ENCODE results near the gene INPP4A. TPM values are rescaled to one million over a fixed set of nuclear protein-coding genes. Genes with fewer than 3 reads are reported as not detected.

The INPP4A gene
- total RNA-seq, 4 donors from 2014 or later = 22.8 to 35.8 (median 25.4) TPM

- Histone ChIP-seq H3K27me3 (no peaks in the 10 kb centered on the region), H3K4me1 (no peaks in the 10 kb centered on the region), H3K36me3 (peaks cover 0 to 4% (median 0%) of the 10 kb centered on the region in 4 donors), H3K27ac (no peak overlapping the region), H3K4me3 (no peak overlapping the region), H3K9me3 (no peaks in the 10 kb centered on the region)
- no peak for TF ChIP-seq POLR2A (IDR thresholded peaks at IDR 0.05)
- TF ChIP-seq POLR2AphosphoS5 (IDR thresholded peaks at IDR 0.05) = no peak
- no peak for TF ChIP-seq EP300 (IDR thresholded peaks at IDR 0.05; ENCODE audit: low read depth)
- no peak for TF ChIP-seq CTCF (IDR thresholded peaks at IDR 0.05)
- 78 to 86% methylated on average over 3 to 5 of the region's 5 CpGs for WGBS, 2 donors (ENCODE audit: low coverage in 1 of 2)
- intact Hi-C loops (cut with DNase I; ENCODE audit: low total_unique reads) = no loop called here
- in situ Hi-C loops (cut with MboI; ENCODE audit: low pct_ligation_motif_present in 1 of 4, low pct_unique_long_range_greater_than_20kb in 1 of 4, low sequenced_read_pairs in 3 of 4) = loop anchor here in 1 of 4 donors (25.0 kb wide), 1 partner anchor 160 kb away; no protein-coding TSS in a partner anchor
- DNase-seq = no peak
These were observed 127.6 kb downstream of the INPP4A start for GRCh38 chr2:98572211-98572610.

- 65 to 90% methylated on average over 2 to 15 of the region's 15 CpGs for WGBS, 2 donors (ENCODE audit: low coverage in 1 of 2)
- TF ChIP-seq CTCF (IDR thresholded peaks at IDR 0.05) = no peak
- no peak for TF ChIP-seq EP300 (IDR thresholded peaks at IDR 0.05; ENCODE audit: low read depth)
- TF ChIP-seq POLR2AphosphoS5 (IDR thresholded peaks at IDR 0.05) = no peak
- TF ChIP-seq POLR2A (IDR thresholded peaks at IDR 0.05) = no peak
- DNase-seq = no peak
- Histone ChIP-seq H3K27me3 (no peaks in the 10 kb centered on the region), H3K27ac (no peak overlapping the region), H3K9me3 (no peaks in the 10 kb centered on the region), H3K4me1 (no peaks in the 10 kb centered on the region), H3K36me3 (peaks cover 0 to 4% (median 0%) of the 10 kb centered on the region in 4 donors), H3K4me3 (no peak overlapping the region)
- in situ Hi-C loops (cut with MboI; ENCODE audit: low pct_ligation_motif_present in 1 of 4, low pct_unique_long_range_greater_than_20kb in 1 of 4, low sequenced_read_pairs in 3 of 4) (loop anchor here in 1 of 4 donors (25.0 kb wide), 1 partner anchor 160 kb away; no protein-coding TSS in a partner anchor), intact Hi-C loops (cut with DNase I; ENCODE audit: low total_unique reads) (no loop called here)
These were observed 128.0 kb downstream of the INPP4A start for GRCh38 chr2:98572676-98573075.

GRCh38 chr2:98573426-98573825 lies 128.8 kb downstream of the INPP4A start:
- H3K27me3 ChIP-seq = no peaks in the 10 kb centered on the region
- WGBS, 2 donors (ENCODE audit: low coverage in 1 of 2) = 96% methylated on average over 13 of the region's 13 CpGs; no CpG with 5 or more reads in 1 of the 2 donors
- no peak overlapping the region for H3K4me3 ChIP-seq
- TF ChIP-seq EP300 (IDR thresholded peaks at IDR 0.05; ENCODE audit: low read depth) (no peak), CTCF (IDR thresholded peaks at IDR 0.05) (no peak), POLR2A (IDR thresholded peaks at IDR 0.05) (no peak)
- no peaks in the 10 kb centered on the region for H3K4me1 ChIP-seq
- in situ Hi-C loops (cut with MboI; ENCODE audit: low pct_ligation_motif_present in 1 of 4, low pct_unique_long_range_greater_than_20kb in 1 of 4, low sequenced_read_pairs in 3 of 4) (loop anchor here in 1 of 4 donors (25.0 kb wide), 1 partner anchor 161 kb away; no protein-coding TSS in a partner anchor), intact Hi-C loops (cut with DNase I; ENCODE audit: low total_unique reads) (no loop called here)
- DNase-seq = no peak
- H3K27ac ChIP-seq = no peak overlapping the region
- peaks cover 0 to 9% (median 0%) of the 10 kb centered on the region in 4 donors for H3K36me3 ChIP-seq
- no peaks in the 10 kb centered on the region for H3K9me3 ChIP-seq

GRCh38 chr2:98576666-98577312 lies 132.1 kb downstream of the INPP4A start:
- 96 to 100% methylated on average over 1 to 22 of the region's 22 CpGs for WGBS, 2 donors (ENCODE audit: low coverage in 1 of 2)
- H3K4me1 ChIP-seq = no peaks in the 10 kb centered on the region
- TF ChIP-seq EP300 (IDR thresholded peaks at IDR 0.05; ENCODE audit: low read depth) (no peak), POLR2A (IDR thresholded peaks at IDR 0.05) (no peak), POLR2AphosphoS5 (IDR thresholded peaks at IDR 0.05) (no peak), CTCF (IDR thresholded peaks at IDR 0.05) (no peak)
- H3K27ac ChIP-seq = no peak overlapping the region
- H3K9me3 ChIP-seq = no peaks in the 10 kb centered on the region
- DNase-seq = no peak
- intact Hi-C loops (cut with DNase I; ENCODE audit: low total_unique reads) = no loop called here
- H3K27me3 ChIP-seq = no peaks in the 10 kb centered on the region
- in situ Hi-C loops (cut with MboI; ENCODE audit: low pct_ligation_motif_present in 1 of 4, low pct_unique_long_range_greater_than_20kb in 1 of 4, low sequenced_read_pairs in 3 of 4) = loop anchor here in 1 of 4 donors (25.0 kb wide), 1 partner anchor 164 kb away; no protein-coding TSS in a partner anchor
- H3K36me3 ChIP-seq = peaks cover 0 to 9% (median 0%) of the 10 kb centered on the region in 4 donors
- no peak overlapping the region for H3K4me3 ChIP-seq
